SIG-M5 treated with dmso at 0.1 percent for 504 hours (cell line): ENCODE results near the gene SEC14L3.

Experiments used
- DNase-seq: peaks from one replicate; lab custom pipeline; 2025; ENCODE audit not compliant: unreplicated experiment; lab: John Stamatoyannopoulos, UW

The SEC14L3 gene

DNA sequence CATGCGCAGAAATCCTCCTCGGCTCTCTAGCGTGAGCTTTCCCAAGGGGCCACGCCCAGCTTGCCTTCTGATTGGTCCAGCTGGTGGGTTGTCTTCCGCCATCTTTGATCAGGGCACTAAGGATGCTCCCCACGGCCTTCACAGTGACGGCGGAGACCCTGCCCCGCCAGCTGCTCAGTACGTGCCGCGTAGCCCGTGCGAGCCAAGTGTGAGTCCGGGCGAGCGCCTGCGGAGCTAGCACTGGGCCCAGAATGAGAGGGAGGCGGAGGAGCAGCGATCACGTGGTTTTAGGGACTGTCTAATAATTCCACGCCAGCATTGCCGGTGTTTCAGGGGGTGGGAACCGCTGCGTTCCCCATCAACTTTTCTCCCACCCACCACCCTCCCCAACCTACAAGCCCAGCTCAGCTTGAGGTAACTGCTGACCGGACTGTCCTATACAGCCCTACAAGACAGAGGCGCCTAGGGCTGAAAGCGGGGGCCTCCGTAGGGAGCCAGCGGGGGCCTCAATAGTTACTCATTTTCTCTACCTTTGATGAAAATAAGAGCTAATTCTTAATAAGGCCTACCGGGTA lies 47.8 kb downstream of the SEC14L3 start:
- peak; percentile 98 for DNase-seq

GRCh38 chr22:30423301-30423958 lies 48.4 kb downstream of the SEC14L3 start:
- DNase-seq: no peak

GRCh38 chr22:30422481-30423300 lies 49.1 kb downstream of the SEC14L3 start:
- DNase-seq: peak; percentile 63

- DNase-seq: no peak
These were observed 49.9 kb downstream of the SEC14L3 start for GRCh38 chr22:30421695-30422480.

- no peak for DNase-seq
These were observed 51.3 kb downstream of the SEC14L3 start for GRCh38 chr22:30420347-30421125.

DNA sequence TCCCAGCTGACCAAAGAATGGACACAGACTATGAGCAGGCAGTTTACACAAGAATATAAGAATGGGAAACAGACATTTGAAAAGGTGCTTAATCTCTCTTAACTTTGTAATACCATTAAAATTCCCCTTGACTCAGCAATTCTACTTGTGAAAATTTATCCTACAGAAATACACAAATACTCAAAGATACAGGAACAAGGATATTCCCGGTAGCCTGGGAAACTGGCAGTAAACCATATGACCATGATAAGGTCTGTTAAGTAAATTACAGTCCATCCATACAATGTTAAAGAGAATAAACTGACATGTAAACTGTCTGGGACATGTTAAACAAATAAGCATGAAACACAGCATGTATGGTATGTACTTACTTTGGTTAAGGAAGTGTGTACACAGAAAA lies 55.0 kb downstream of the SEC14L3 start:
- DNase-seq: no peak

- DNase-seq: no peak
These were observed 55.4 kb downstream of the SEC14L3 start for GRCh38 chr22:30416403-30416802.

DNA sequence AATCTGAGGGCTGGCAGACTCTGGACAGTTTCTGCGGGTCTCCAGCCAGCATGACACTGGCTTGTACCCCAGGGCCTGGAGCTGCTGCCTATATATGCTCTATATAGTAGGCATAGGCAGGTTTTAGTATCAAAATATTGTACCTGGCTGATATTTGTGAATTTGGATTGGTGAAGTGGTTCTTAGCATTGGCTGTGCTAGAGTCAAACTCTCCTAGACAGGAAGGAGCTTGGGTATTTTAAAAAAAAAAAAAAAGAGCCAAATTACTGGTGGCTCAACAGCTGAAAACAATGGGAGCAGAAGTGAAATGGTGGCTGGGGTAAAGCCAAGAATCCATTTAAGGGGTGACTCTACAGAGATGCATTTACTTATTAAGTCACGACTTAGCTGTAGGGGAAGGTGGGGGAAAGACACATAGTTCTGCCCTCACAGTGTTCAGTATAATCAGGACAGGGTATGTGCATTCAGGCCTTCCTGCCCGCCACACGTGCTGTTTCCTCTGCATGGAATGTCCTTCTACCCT lies 57.2 kb downstream of the SEC14L3 start:
- no peak for DNase-seq

GRCh38 chr22:30413745-30414524 lies 57.9 kb downstream of the SEC14L3 start:
- no peak for DNase-seq

DNA sequence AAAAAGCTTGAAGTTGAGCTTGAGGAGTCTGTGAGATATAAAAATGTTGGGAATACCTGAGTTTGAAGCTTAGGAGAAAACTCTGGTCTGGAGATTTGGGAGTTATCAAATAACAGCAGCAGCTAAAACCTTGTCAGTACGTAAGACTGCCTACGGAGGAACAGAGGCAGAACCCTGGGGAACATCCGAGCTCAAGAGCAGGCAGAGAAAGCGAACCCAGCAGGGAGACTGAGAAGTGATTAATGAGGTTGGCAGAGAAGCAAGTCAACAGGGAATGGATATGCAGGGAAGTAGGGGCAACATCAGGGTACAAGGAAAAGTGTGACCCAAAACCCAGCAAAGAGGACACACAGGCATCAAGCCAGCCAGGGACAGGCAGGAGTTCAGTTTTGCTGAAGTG lies 58.8 kb downstream of the SEC14L3 start:
- DNase-seq: no peak

GRCh38 chr22:30411780-30412179 lies 60.0 kb downstream of the SEC14L3 start:
- no peak for DNase-seq
